ENCODE results near the gene BCL7C.
A peak's percentile ranks its signal among the peaks of the same experiment; 100 is the strongest.
"Not testable (repeated sequence)": the region's sequence is repeated elsewhere in the genome, so short reads cannot be mapped to it uniquely, and the experiment has no call there.

BCL7C gene

DNA sequence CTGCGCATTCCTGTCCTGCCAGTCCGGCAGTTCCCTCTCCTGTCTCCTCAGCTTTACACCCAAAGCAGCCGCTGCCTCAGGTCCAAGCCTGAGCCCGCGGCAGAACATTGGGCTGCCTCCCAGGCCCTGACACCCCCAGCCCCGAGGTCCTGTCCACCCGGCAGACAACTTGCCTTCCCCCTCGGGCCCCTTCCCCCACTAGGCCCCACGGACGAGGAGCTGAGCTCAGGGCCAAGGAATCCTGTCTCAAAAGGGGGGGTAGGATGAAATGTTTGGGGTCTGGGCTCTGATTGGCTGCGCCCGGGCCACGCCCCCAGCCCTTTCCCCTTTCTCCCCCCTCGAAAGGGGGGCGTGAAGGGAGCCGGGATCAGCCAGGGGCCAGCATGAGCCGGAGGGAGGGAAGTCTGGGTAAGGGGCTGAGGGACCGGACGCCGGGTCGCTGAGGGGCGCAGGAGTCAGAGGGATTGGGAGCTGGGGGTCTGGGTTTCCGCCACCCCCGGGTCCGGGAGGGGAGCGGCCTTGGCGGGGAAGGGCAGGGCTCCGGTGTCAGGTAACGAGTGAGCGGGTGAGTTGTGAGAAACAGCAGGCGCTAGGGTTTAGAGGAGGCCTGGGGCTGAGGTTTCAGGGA lies 2.5 kb upstream of the BCL7C start, which contains the start of gene CTF1:
Gene CTF1 (plus strand): TSS at position 354 of the 628 bp plus-strand sequence. CDS start 30 bp downstream, at position 384.
- H3K4me3 ChIP-seq (ENCODE audit: low read depth, low read length): peak within 1 kb of the TSS; percentile 57
- in situ Hi-C loops (cut with HindIII; ENCODE audit: low sequenced_read_pairs): no loop called here
- TF ChIP-seq, protein P1, sequence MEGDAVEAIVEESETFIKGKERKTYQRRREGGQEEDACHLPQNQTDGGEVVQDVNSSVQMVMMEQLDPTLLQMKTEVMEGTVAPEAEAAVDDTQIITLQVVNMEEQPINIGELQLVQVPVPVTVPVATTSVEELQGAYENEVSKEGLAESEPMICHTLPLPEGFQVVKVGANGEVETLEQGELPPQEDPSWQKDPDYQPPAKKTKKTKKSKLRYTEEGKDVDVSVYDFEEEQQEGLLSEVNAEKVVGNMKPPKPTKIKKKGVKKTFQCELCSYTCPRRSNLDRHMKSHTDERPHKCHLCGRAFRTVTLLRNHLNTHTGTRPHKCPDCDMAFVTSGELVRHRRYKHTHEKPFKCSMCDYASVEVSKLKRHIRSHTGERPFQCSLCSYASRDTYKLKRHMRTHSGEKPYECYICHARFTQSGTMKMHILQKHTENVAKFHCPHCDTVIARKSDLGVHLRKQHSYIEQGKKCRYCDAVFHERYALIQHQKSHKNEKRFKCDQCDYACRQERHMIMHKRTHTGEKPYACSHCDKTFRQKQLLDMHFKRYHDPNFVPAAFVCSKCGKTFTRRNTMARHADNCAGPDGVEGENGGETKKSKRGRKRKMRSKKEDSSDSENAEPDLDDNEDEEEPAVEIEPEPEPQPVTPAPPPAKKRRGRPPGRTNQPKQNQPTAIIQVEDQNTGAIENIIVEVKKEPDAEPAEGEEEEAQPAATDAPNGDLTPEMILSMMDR (IDR thresholded peaks at IDR 0.05; ENCODE audit: low read depth, low read length, missing control alignments): no peak
- peak; percentile 36 for DNase-seq (ENCODE audit: low read depth)

DNA sequence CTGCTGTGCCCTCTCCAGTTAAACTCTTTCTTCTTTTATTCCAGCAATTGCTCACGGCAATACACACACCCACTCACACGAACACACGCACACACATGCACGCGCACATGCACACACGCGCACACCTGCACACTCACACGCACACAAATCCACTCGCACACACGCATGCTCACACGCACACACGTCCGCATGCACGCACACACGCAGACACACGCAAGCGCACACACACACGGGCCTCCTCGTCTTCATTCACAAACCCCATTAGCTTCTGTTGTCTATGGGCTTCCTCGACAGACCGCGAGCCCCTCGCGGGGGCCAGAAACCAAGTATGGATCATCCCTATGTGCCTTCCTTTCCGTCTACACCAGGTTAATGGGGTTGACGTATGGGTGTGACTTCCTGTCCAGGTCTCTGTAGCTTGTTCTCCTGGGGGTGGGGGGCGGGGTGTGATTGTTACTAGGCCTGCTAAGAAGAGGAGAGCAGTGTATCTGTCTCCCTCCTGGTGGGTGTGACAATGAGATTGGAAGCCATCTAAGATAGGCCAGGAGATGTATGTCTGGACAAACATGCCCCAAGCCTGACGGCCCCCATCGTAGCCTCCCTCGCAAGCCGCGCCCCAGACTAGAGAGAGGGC lies 1.9 kb upstream of the BCL7C start:
- no peak for DNase-seq (ENCODE audit: low read depth)
- peak overlapping the region; percentile 57 for H3K4me3 ChIP-seq (ENCODE audit: low read depth, low read length)
- in situ Hi-C loops (cut with HindIII; ENCODE audit: low sequenced_read_pairs): no loop called here
- TF ChIP-seq, protein P1 (IDR thresholded peaks at IDR 0.05; ENCODE audit: low read depth, low read length, missing control alignments): no peak

DNA sequence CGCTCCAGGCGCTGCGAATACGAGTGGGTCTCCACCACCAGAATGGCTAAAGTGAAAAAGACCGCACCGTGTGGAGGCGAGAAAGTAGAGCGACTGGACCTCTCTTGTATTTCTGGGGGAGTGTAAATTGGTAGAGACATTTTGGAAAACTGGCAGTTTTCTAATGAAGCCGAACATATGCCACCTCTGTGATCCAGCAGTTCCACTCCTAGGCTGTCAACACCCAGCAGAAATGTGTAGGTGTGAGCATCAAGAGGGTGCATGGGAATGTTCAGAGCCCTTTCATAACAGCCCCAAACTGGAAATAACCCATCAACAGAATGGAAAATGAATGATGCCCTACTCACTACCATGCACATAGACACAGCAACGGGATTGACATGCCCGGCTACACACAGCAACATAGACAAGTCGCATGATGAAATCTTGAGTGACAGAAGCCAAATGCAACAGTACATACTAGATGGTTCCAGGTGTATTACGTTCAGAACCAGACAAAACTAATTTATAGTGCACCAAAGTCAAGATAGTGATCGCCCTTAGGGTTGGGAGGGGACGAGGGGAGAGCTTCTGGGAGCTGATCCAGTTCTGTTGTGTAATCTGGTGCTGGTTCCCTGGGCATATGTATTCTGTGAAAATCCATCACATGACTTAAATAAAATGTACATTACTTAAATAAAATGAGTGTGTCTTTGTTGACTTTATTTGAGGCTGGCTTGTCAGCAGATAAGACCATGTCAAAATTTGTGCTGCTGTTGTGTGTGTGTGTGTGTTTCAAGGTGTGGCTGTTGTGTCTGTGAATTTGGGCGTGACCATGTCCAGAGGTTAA lies 877 bp upstream of the BCL7C start:
- in situ Hi-C loops (cut with HindIII; ENCODE audit: low sequenced_read_pairs): no loop called here
- TF ChIP-seq, protein P1 (IDR thresholded peaks at IDR 0.05; ENCODE audit: low read depth, low read length, missing control alignments): no peak
- peak overlapping the region; percentile 76 for H3K4me3 ChIP-seq (ENCODE audit: low read depth, low read length)
- DNase-seq (ENCODE audit: low read depth): no peak

DNA sequence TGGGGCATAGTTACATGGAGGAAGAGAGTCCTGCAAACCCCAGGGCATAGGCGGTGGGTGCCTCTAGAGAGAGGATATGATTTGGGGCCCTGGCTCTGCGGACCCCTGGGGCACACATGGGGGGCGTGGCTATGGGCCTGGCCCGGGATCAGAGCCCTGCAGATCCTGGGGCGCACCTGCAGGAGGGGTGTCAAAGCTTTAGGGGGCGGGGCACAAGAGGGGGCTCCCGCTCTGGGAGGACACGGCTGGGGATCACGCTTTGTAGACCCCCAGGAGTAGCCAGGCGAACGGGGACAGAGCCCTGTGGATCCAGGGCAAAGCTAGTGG lies 497 bp downstream of the BCL7C start:
- TF ChIP-seq, protein P1 (IDR thresholded peaks at IDR 0.05; ENCODE audit: low read depth, low read length, missing control alignments): no peak
- peak overlapping the region; percentile 76 for H3K4me3 ChIP-seq (ENCODE audit: low read depth, low read length)
- DNase-seq (ENCODE audit: low read depth): no peak
- in situ Hi-C loops (cut with HindIII; ENCODE audit: low sequenced_read_pairs): no loop called here

DNA sequence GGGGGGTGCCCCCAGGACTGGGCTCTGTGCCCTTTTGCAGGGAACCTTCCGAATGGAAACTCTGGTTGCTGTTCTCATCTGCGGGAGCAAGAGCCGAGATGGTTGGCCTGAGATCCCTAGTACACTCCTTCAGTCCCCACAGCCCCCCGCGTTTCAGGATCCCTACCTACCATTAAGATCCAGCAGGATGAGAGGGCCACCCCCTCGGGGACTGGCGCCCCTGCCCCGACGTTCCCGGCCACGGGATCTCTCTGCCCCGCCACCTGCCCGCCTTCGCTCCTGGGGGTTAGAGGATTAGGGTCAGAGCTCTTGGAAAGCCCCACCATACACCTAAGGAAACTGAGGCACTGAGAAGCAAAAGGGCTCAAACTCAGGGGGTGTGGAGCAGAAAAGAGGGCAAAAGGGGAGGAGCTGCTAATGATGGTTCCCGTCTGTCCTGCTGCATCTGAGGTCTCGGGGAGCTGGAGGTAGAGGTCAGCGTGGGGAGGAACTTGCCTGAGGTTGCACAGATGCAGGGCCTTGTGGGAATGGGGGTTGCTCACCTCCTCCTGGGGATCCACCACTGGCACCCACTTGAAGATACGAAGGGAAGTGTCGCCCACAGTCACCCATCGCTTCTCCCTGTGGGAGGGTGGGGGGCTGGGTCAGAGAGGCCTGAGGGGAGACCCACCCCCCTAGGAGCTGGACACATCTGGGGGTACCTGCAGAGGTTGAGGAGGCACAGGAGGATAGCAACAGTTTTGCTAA lies 1.0 kb downstream of the BCL7C start:
- H3K4me3 ChIP-seq (ENCODE audit: low read depth, low read length): peak overlapping the region; percentile 76
- TF ChIP-seq, protein P1 (IDR thresholded peaks at IDR 0.05; ENCODE audit: low read depth, low read length, missing control alignments): no peak
- in situ Hi-C loops (cut with HindIII; ENCODE audit: low sequenced_read_pairs): no loop called here
- DNase-seq (ENCODE audit: low read depth): no peak

DNA sequence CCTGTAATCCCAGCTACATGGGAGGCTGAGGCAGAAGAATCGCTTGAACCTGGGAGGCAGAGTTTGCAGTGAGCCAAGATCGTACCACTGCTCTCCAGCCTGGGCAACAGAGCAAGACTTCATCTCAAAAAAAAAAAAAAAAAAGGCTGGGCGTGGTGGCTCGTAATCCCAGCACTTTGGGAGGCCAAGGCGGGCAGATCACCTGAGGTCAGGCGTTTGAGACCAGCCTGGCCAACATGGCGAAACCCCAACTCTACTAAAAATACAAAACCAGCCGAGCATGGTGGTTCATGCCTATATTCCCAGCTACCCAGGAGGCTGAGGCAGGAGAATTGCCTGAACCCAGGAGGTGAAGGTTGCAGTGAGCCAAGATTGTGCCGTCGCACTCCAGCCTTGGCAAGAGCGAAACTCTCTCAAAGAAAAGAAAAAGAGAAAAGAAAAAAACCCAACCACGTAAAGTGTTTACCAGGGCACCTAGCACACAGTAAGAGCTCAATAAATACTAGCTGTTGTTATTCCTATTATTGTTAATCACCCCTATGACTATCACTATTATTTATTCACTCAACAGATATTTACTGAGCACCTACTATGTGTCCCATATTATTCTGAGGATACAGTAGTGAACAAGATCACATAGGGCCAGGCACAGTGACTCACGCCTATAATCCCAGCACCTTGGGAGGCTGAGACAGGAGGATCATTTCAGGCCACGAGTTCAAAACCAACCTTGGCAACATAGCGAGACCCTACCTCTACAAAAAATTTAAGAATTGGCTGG lies 2.6 kb downstream of the BCL7C start:
- in situ Hi-C loops (cut with HindIII; ENCODE audit: low sequenced_read_pairs); DNase-seq (ENCODE audit: low read depth); H3K4me3 ChIP-seq (ENCODE audit: low read depth, low read length): not testable (repeated sequence)
